Ectodermal cell (in vitro differentiated cells): ENCODE data around the gene CCDC50.

Experiments used
- H3K27ac ChIP-seq: 2 replicates; pipeline ENCODE4 v1.7.0; 2013; ENCODE audit warnings: mild to moderate bottlenecking, low read depth, low read length; ENCODE audit not compliant: insufficient read depth, poor library complexity, severe bottlenecking
- H3K27me3 ChIP-seq: 2 replicates; pipeline ENCODE4 v1.7.0; 2013; ENCODE audit warnings: mild to moderate bottlenecking, low read length; ENCODE audit not compliant: insufficient read depth, control insufficient read depth, poor library complexity, severe bottlenecking
- H3K36me3 ChIP-seq: one replicate; pipeline ENCODE4 v1.7.0; 2013; ENCODE audit warnings: low read length; ENCODE audit not compliant: control insufficient read depth, insufficient read depth
- H3K4me1 ChIP-seq: one replicate; pipeline ENCODE4 v1.7.0; 2013; ENCODE audit warnings: low read length; ENCODE audit not compliant: control insufficient read depth, insufficient read depth
- H3K4me3 ChIP-seq: 2 replicates; pipeline ENCODE4 v1.7.0; 2013; ENCODE audit warnings: low read depth, low read length, control low read depth; ENCODE audit not compliant: insufficient read depth
- H3K9me3 ChIP-seq: 2 replicates; pipeline ENCODE4 v1.7.0; 2013; ENCODE audit warnings: mild to moderate bottlenecking, low read length, moderate library complexity; ENCODE audit not compliant: control insufficient read depth
- WGBS, 2 experiments: methylation state at CpG; one replicate each; pipeline ENCODE4 v1.1.7; 2013; ENCODE audit warnings: missing lambda C conversion rate in 2 of 2; 5-methylcytosine and 5-hydroxymethylcytosine counted together

CCDC50 gene

DNA sequence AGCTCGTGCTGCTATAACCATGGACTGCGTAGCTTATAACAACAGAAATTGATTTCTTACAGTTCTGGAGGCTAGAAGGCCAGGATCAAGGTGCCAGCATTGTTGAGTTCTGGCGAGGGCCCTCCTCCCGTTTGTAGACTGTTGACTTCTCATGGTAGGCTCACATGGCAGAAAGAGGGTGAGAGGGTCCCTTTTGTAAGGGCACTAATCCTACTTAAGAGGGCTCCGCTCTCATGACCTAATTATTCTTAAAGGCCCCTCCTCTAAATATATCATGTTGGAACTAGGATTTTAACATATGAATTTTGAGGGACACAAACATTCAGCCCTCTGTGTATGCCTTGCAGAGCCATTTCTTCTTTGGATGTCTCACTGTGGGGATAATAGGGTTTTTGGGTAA lies 103.0 kb downstream of the CCDC50 start:
- WGBS, 2 experiments, result 90 to 94% methylated on average over 4 to 5 of the region's 5 CpGs

GRCh38 chr3:191434024-191434423 lies 104.8 kb downstream of the CCDC50 start:
- 92 to 100% methylated on average over 1 of the region's 1 CpG for WGBS, 2 experiments
- no peak overlapping the region for H3K27ac ChIP-seq
- H3K36me3 ChIP-seq, result no peaks in the 10 kb centered on the region
- H3K4me1 ChIP-seq, result no peaks in the 10 kb centered on the region
- H3K9me3 ChIP-seq, result no peaks in the 10 kb centered on the region
- no peaks in the 10 kb centered on the region for H3K27me3 ChIP-seq
- H3K4me3 ChIP-seq, result no peak overlapping the region

More for the DNA sequence above, 103.0 kb downstream of the CCDC50 start:
- Histone ChIP-seq H3K4me3 (no peak overlapping the region), H3K4me1 (no peaks in the 10 kb centered on the region), H3K9me3 (no peaks in the 10 kb centered on the region), H3K27me3 (no peaks in the 10 kb centered on the region), H3K27ac (no peak overlapping the region), H3K36me3 (no peaks in the 10 kb centered on the region)

GRCh38 chr3:191435981-191436380 lies 106.8 kb downstream of the CCDC50 start:
- Histone ChIP-seq H3K36me3 (no peaks in the 10 kb centered on the region), H3K27ac (no peak overlapping the region), H3K4me3 (no peak overlapping the region), H3K27me3 (no peaks in the 10 kb centered on the region), H3K9me3 (no peaks in the 10 kb centered on the region), H3K4me1 (no peaks in the 10 kb centered on the region)
- WGBS, 2 experiments, result 90 to 96% methylated on average over 2 of the region's 2 CpGs

GRCh38 chr3:191438150-191438814 lies 109.1 kb downstream of the CCDC50 start:
- H3K27ac ChIP-seq, result no peak overlapping the region
- WGBS, 2 experiments, result no CpG with 5 or more reads among the region's 2 CpGs

DNA sequence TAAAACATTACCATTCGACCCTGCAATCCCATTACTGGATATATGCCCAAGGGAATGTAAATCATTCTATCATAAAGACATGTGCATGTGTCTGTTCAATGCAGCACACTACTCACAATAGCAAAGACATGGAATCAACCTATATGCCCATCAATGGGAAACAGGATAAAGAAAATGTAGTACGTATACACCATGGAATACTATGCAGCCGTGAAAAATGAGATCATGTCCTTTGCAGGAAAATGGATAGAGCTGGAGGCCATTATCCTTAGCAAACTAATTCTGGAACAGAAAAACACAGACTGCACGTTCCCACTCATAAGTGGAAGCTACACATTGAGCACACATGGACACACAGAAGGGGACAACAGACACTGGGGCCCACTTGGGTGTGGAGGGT lies 111.3 kb downstream of the CCDC50 start:
- H3K27me3 ChIP-seq, result no peaks in the 10 kb centered on the region
- no peak overlapping the region for H3K4me3 ChIP-seq
- no peaks in the 10 kb centered on the region for H3K4me1 ChIP-seq
- no peaks in the 10 kb centered on the region for H3K9me3 ChIP-seq
- no peaks in the 10 kb centered on the region for H3K36me3 ChIP-seq
- WGBS, 2 experiments, result 97 to 98% methylated on average over 3 to 4 of the region's 4 CpGs
- no peak overlapping the region for H3K27ac ChIP-seq

More at GRCh38 chr3:191438150-191438814, 109.1 kb downstream of the CCDC50 start:
- Histone ChIP-seq H3K4me1 (no peaks in the 10 kb centered on the region), H3K27me3 (no peaks in the 10 kb centered on the region), H3K36me3 (no peaks in the 10 kb centered on the region), H3K9me3 (no peaks in the 10 kb centered on the region), H3K4me3 (no peak overlapping the region)

- no peaks in the 10 kb centered on the region for H3K4me1 ChIP-seq
- WGBS, 2 experiments, result 93 to 96% methylated on average over 2 of the region's 2 CpGs
- H3K36me3 ChIP-seq, result no peaks in the 10 kb centered on the region
- no peaks in the 10 kb centered on the region for H3K9me3 ChIP-seq
- H3K27me3 ChIP-seq, result no peaks in the 10 kb centered on the region
- no peak overlapping the region for H3K27ac ChIP-seq
- no peak overlapping the region for H3K4me3 ChIP-seq
Measured at GRCh38 chr3:191441687-191442086, 112.5 kb downstream of the CCDC50 start.

GRCh38 chr3:191444569-191444968 lies 115.4 kb downstream of the CCDC50 start:
- Histone ChIP-seq H3K27ac (no peak overlapping the region), H3K27me3 (no peaks in the 10 kb centered on the region), H3K9me3 (no peaks in the 10 kb centered on the region), H3K4me1 (no peaks in the 10 kb centered on the region), H3K4me3 (no peak overlapping the region), H3K36me3 (no peaks in the 10 kb centered on the region)
- WGBS, 2 experiments, result 100% methylated on average over 3 of the region's 3 CpGs
